Amygdala (tissue), 56 donors: ENCODE data around the gene FBXO38.

Source experiments
- DNase-seq, 56 donors: peaks; one replicate each; lab custom pipeline; 2025; lab: John Stamatoyannopoulos, UW

Gene FBXO38

DNA sequence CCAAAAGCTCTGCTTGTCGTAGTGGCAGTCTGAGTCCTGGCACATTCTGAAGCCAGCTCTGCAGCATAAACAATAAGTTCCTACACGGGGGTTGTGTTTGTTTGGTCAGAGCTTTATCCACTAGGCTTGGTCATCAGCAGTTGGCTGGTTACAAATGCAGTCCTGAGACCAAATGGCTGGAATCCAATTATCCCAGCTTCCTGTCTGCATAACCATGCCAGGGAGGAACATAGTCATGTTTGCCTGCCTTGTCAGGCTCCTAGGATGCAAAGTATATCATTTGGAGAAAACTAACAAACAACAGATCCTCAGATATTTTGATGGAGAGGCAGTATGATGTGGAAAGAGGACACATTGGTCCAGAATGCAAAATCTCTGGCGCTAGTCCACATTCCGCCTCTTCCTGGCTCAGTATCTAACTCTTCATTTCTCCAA is 85.8 kb downstream of the FBXO38 start:
- DNase-seq: peak in 33 of 56 donors; percentile 10 to 76 (median 35)

DNA sequence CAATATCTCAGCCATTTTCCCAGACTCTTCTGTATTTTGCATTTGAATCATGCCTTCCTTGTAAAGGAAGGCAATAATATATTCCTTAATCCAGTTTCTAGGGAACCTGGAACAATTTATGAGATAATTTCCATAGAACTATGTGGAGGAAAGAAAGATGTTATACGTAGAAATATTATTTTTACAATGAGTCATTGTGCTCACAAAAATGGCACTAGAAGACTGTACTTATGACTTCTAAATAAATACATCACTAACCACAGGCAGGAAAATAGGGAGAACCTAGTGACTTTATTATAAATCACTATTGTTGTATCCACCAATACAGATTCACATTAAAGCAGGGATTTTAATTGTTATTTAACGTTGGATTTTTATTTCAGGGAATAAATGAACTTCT is 87.6 kb downstream of the FBXO38 start:
- no peak for DNase-seq

DNA sequence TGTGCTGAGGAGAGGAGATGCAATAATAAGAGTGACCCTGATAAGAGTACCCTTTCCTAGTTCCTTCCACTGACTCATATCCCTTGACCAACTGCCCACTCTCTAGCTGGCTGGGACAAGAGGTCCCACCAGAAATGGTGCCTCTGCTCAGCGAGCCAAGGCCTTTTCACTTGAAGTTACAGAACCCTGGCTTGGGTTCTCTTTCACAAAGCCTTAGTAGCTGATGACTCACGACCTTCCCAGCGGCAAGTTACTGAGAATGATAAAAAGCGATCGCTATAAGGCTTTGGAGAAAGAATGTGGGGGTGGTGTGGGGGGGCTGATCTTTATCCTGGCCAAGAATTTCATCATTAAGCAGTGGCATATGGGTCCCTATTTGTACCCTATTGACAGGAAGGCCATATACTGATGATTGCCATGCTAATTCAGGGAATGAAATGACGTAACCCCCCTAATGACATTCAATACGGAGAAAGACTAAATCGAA is 90.3 kb downstream of the FBXO38 start:
- no peak for DNase-seq

DNA sequence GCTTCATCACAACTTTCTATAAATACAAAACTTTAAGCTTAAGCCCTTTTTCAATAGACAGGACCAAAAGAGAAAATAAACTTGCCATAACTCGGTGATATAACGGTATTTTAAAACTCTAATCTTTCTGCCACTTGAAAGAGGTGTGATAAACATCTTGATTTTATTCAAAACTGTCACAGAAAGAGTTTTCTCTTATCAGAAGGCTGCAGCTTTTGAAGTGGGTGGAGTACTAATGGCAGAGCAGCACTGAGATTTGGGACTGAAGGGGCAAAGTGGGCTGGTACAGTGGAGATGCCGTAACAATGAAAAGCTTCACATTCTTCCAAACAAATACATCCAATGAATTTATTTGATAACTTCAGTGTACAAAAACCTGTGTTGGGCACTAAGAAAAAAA is 92.5 kb downstream of the FBXO38 start:
- no peak for DNase-seq

DNA sequence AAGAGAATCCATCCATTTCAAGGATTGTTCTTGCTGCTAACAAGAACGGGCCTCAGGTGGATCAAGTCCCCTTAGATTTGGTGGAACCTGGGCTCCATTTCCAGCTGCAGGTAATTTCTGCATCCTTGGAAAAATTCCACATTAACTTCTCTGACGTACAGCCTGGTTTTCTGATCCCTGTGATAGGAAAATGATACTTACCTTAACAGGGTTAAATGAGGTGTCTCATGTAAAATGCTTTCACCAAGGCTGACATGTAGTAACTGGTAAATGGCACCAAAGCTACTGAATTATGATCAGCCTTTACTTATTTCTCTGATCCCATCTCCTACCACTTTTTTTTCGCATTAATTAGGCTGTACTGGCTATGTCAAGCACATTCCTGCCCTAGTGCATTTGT is 93.7 kb downstream of the FBXO38 start:
- no peak for DNase-seq

DNA sequence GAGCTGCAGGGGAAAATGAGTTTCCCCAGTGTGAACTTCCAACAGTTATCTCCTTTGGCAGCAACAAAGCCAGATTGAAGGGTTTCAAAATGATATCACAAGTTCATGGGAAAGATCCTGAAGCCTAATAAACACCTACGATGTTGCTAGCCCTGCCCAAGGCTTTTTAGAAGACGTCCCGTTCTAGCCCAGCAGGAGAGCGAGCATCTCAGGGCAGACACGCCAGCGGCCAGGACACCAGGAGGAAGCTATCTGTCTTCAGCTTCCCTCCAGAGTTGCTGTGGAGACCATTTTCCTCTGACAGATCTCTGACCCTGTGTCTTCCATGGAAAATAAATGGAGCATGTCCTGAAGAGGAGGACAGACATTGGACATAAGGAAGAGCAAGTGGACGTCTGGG is 98.4 kb downstream of the FBXO38 start:
- no peak for DNase-seq

DNA sequence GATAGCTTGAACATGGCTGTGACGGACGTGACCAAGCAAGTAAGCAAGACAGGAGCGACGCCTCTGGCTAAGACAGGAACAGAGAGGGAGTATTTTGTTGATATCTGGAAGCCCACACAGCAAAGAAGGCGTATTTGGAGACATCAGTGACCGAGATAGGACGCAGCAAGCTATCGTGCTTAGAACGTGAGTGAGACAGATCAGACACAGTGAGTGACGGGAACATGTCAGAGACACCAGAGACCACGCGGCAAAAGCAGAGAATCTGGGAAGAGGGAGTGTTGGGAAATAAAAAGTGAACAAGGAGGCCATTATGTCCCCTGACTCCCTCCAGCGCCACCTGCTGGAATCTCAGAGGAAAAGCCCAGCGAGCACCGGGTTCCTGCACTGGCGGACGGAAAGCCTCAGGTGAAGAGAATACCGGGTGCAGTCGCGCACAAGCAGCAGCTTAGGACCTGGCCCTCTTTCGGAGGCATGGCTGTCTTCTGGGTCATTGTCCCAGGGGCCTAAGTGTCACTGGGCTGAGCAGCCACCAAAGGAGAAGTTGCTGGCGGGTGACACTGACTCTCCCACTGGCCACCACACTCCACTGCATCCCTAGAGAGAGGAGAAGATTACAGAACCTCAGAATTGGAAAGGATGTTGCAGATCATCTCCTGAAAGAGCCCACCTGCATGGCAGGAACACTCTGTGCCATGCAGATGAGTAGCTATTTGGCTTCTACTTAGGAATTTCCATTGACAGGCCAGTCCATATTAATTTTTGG is 99.1 kb downstream of the FBXO38 start:
- DNase-seq: peak in 13 of 56 donors; percentile 1 to 36 (median 12)

DNA sequence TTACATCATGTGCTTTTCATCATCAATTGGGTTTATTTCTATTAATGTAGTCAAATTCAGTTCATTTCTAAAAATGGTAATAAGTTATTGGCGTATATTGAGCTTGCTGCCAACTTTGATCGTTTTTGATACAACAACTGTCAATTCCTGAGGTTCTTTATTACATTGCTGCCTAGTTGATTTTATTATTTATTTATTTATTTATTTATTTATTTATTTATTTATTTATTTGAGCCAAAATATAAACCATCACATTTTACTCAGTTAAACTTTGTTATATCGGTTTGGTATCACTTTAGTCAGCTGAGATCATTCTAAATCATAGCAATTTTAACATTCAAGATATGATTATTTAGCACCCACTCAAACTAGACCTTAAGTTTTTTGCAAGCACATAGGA is 100.0 kb downstream of the FBXO38 start:
- no peak for DNase-seq

DNA sequence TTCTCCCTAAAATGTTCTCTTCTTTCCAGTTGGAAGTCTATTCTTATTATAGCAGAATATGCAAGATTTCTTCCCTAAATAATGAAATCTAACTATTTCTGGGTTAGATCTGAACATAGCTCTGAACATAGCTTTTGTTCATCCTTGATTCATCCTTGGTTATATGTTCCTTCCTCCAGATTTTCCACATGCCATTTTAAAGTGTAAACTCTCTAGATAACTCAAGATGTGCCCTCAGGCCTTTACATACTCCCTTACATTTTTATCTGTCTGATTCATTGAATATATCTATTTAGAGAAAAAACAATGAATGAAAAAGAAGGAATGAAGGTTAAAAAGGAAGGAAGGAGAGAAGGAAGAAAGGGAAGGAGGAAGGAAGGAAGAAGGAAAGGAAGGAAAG is 100.9 kb downstream of the FBXO38 start:
- no peak for DNase-seq

DNA sequence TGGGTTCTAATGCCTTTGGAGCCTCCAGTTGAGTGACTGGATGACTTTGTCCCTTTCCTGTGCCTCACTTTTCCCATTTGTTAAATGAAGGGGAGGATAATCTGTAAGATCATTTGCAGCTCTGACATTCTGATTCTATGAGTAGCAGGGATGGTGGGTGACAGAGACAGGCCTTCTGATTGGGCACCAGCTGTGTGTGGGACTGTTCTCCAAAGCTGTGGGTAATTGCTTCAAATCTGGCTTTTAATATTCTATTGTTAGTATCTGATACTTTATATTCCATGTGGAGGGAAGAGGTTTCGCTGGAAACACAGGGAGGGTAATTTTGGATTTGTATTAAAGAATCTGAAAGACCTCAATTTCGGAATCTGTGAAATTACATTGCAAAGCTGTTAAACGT is 102.7 kb downstream of the FBXO38 start:
- DNase-seq: peak in 5 of 56 donors; percentile 1 to 25 (median 13)

DNA sequence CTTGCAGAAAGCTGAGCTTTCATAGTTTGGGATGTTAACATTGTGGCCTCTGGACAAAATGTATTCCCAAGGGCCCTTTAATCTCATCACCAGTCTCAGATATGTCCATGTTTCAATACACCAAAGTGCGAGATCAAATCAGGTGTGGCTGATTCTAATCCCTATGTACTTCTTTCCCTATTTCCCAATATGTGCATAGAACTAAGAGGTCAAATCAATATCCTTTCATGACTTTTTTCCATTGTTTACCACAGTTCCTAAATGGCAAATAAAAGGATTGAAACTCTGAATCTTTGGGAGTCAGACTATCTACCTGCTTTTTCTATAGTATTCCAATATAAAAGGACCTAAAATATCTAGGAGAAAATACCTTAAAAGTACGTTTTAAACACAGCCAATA is 105.0 kb downstream of the FBXO38 start:
- no peak for DNase-seq

DNA sequence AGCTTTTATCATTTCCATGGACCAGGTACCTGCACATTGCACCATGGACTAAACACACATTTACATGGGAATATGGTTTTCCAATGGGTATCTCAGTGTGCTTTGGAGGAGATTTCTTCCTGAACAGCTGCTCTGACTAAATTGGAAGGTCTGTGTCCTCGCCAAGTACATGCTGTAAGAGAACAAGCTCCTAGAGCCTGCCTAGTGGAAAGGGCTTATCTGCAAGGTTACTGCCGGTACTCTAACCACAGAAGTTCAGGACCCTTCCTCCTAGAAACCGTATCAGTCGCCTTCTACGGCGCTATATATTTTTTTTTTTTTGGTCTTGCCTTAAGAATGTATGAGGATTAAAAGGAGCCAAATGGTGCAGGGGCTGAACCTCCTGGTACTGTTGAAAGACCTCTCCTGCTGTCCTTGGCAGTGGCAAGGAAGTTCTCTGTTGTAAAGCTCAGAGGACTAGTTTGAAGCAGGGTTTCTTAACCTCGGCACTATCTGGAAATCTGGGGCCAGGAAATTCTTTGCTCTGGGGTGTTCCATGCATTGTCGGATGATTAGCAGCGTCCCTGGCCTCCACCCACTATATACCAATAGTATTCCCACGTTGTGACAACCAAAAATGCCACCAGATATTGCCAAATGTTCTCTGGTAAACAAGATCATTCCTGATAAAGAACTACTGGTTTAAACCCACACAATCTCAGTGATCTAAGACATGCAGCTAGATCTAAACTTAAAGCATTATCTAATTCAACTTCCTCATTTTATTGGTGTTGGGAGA is 107.4 kb downstream of the FBXO38 start:
- no peak for DNase-seq

DNA sequence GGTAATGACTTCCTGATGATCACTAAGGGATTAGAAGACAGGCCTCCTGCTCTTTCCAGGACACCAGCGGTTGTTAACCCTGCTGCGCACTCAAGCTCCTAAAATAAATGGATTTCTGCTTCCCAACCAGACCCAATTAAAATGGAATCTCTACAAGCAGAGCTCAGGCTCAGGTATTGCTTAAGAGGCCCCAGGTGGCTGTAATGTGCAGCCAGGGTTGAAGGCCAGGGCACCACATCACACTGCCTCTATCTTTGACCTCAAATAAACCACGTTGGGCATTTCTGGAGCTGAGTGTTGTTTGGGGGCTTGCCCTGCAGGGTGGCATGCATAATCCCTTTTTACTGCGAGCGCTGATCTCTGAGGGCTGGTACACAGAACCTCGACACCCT is 108.0 kb downstream of the FBXO38 start:
- no peak for DNase-seq

DNA sequence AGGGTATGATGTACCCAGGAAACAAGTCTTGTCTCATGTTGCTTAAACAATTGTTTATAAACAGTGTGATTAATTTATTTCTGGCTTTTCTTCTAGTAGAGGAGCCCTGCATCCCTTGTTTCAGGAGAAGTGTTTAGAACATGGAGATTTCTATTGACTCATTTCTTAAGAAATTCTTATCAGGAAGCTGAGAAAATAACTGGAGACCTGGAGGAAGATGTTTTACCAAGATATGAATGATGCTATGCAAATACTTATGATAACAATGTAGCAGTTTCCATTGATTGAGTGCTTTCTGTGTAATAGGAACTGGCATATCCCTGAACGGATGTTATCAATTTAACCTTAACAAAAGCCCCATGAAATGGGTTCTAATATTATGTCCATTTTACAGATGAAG is 108.6 kb downstream of the FBXO38 start:
- no peak for DNase-seq
